IMR-90 (cell line): ENCODE measurements around the gene KRT4. TPM values are rescaled to one million over a fixed set of nuclear protein-coding genes. Genes with fewer than 3 reads are reported as not detected.

Experiments used
- ATAC-seq: fragments of 200-7000 bp; cut with Tn5 transposase; 2 replicates; pipeline ENCODE4 v1.9.1; 2020; ENCODE audit warnings: low read depth, mild to moderate bottlenecking, moderate library complexity
- BruUV-seq: library from RNA; stranded (reverse); fragments of 400-500 nt; replicated peaks from 2 replicates; lab custom pipeline; 2021; lab: Mats Ljungman, UMichigan
- CTCF ChIA-PET: fragments of 300-600 bp; formaldehyde crosslinking; extraction: SDS; loops from one replicate; lab custom pipeline; 2021; ENCODE audit warnings: antibody characterized with exemption; lab: Yijun Ruan, JAX
- POLR2A ChIA-PET: fragments of 300-600 bp; sonication (Branson Sonifier 250); formaldehyde crosslinking; loops from one replicate; lab custom pipeline; 2022; ENCODE audit warnings: antibody characterized with exemption; ENCODE audit not compliant: unreplicated experiment; lab: Charles Lee
- DNase-seq: peaks from one replicate; pipeline ENCODE4 v3.0.0; 2013
- H2AFZ ChIP-seq: replicated peaks from 2 replicates; pipeline ENCODE3; 2013; ENCODE audit warnings: low read length, mild to moderate bottlenecking; ENCODE audit not compliant: poor library complexity
- H2AK5ac ChIP-seq: 2 replicates; pipeline ENCODE4 v1.6.1; 2013; ENCODE audit warnings: low read depth, low read length, inconsistent platforms
- H2AK9ac ChIP-seq: replicated peaks from 2 replicates; pipeline ENCODE3; 2013; ENCODE audit warnings: mild to moderate bottlenecking, low read depth, low read length, moderate library complexity; ENCODE audit not compliant: poor library complexity
- H2BK120ac ChIP-seq: 2 replicates; pipeline ENCODE4 v1.6.1; 2013; ENCODE audit warnings: low read depth, low read length, inconsistent platforms
- H2BK15ac ChIP-seq: 3 replicates; pipeline ENCODE4 v1.6.1; 2013; ENCODE audit warnings: low read depth, low read length, inconsistent platforms
- H2BK20ac ChIP-seq: 2 replicates; pipeline ENCODE4 v1.6.1; 2013; ENCODE audit warnings: low read depth, mild to moderate bottlenecking, inconsistent platforms, low read length, moderate library complexity
- H2BK5ac ChIP-seq: 2 replicates; pipeline ENCODE4 v1.6.1; 2013; ENCODE audit warnings: mild to moderate bottlenecking, low read depth, low read length, inconsistent platforms; ENCODE audit not compliant: poor library complexity, severe bottlenecking
- H3K14ac ChIP-seq: replicated peaks from 2 replicates; pipeline ENCODE4 v1.6.1; 2013; ENCODE audit warnings: low read depth, low read length, inconsistent platforms
- H3K18ac ChIP-seq: 2 replicates; pipeline ENCODE4 v1.6.1; 2013; ENCODE audit warnings: low read depth, low read length, control low read depth
- H3K23ac ChIP-seq: 2 replicates; pipeline ENCODE4 v1.6.1; 2013; ENCODE audit warnings: low read depth, low read length, inconsistent platforms
- H3K27ac ChIP-seq: 2 replicates; pipeline ENCODE4 v1.5.1; 2013; ENCODE audit warnings: mild to moderate bottlenecking, control low read depth, low read length; ENCODE audit not compliant: insufficient read depth
- H3K27me3 ChIP-seq: 2 replicates; pipeline ENCODE4 v1.6.1; 2013; ENCODE audit warnings: low read length; ENCODE audit not compliant: control insufficient read depth, insufficient read depth
- H3K36me3 ChIP-seq: 2 replicates; pipeline ENCODE4 v1.6.1; 2013; ENCODE audit warnings: low read length, mixed read lengths; ENCODE audit not compliant: control insufficient read depth, insufficient read depth
- H3K4ac ChIP-seq: 2 replicates; pipeline ENCODE4 v1.6.1; 2013; ENCODE audit warnings: low read depth, low read length, inconsistent platforms
- H3K4me1 ChIP-seq: 2 replicates; pipeline ENCODE4 v1.6.1; 2013; ENCODE audit warnings: low read length, mixed read lengths; ENCODE audit not compliant: control insufficient read depth, insufficient read depth
- H3K4me2 ChIP-seq: 2 replicates; pipeline ENCODE4 v1.6.1; 2013; ENCODE audit warnings: low read depth, mild to moderate bottlenecking, control low read depth, low read length, moderate library complexity
- H3K4me3 ChIP-seq: 2 replicates; pipeline ENCODE4 v1.5.1; 2013; ENCODE audit warnings: low read depth, mild to moderate bottlenecking, control low read depth, low read length, moderate library complexity; ENCODE audit not compliant: insufficient read depth
- H3K56ac ChIP-seq: 2 replicates; pipeline ENCODE4 v1.6.1; 2013; ENCODE audit warnings: low read length, inconsistent platforms; ENCODE audit not compliant: insufficient read depth; ENCODE audit errors: extremely low read depth
- H3K79me1 ChIP-seq, 2 experiments: 2 replicates each; pipeline ENCODE4 v1.6.1; 2013; ENCODE audit warnings: low read length in 2 of 2, inconsistent platforms in 1 of 2, low read depth in 1 of 2
- H3K9ac ChIP-seq: 2 replicates; pipeline ENCODE4 v1.6.1; 2013; ENCODE audit warnings: low read depth, low read length, control low read depth
- H3K9me1 ChIP-seq: 2 replicates; pipeline ENCODE4 v1.6.1; 2013; ENCODE audit warnings: low read length, inconsistent platforms; ENCODE audit not compliant: insufficient read depth
- H3K9me3 ChIP-seq: 2 replicates; pipeline ENCODE4 v1.6.1; 2013; ENCODE audit warnings: low read length; ENCODE audit not compliant: control insufficient read depth, insufficient read depth
- H4K20me1 ChIP-seq: 2 replicates; pipeline ENCODE4 v1.6.1; 2013; ENCODE audit warnings: low read length, inconsistent platforms; ENCODE audit not compliant: insufficient read depth
- H4K5ac ChIP-seq: 2 replicates; pipeline ENCODE4 v1.6.1; 2013; ENCODE audit warnings: mild to moderate bottlenecking, low read depth, low read length, control low read depth
- H4K8ac ChIP-seq, 2 experiments: 2 replicates each; pipeline ENCODE4 v1.6.1; 2013; ENCODE audit warnings: low read depth in 2 of 2, low read length in 2 of 2, control low read depth in 1 of 2, inconsistent platforms in 1 of 2
- H4K91ac ChIP-seq: 2 replicates; pipeline ENCODE4 v1.6.1; 2013; ENCODE audit warnings: low read depth, low read length, inconsistent platforms; ENCODE audit not compliant: insufficient read depth
- BHLHE40 ChIP-seq: fragments of 150-350 bp; IDR thresholded peaks from 2 replicates; pipeline ENCODE4 v1.6.1; 2016; ENCODE audit warnings: mild to moderate bottlenecking, low read depth, low read length
- CEBPB ChIP-seq: IDR thresholded peaks from 2 replicates; pipeline ENCODE4 v1.6.1; 2012; ENCODE audit warnings: low read depth, low read length, improper control_type of control experiment
- FOS ChIP-seq: fragments of 150-350 bp; IDR thresholded peaks from 2 replicates; pipeline ENCODE4 v1.6.1; 2016; ENCODE audit warnings: low read depth, low read length
- MAZ ChIP-seq: IDR thresholded peaks from 2 replicates; pipeline ENCODE4 v1.6.1; 2012; ENCODE audit warnings: low read depth, mild to moderate bottlenecking, low read length, improper control_type of control experiment, moderate library complexity, borderline replicate concordance
- MXI1 ChIP-seq: IDR thresholded peaks from 2 replicates; pipeline ENCODE4 v1.6.1; 2012; ENCODE audit warnings: low read depth, mild to moderate bottlenecking, low read length, moderate library complexity, borderline replicate concordance
- NFE2L2 ChIP-seq: fragments of 150-350 bp; IDR thresholded peaks from 2 replicates; pipeline ENCODE4 v1.6.1; 2016; ENCODE audit warnings: low read depth, mild to moderate bottlenecking, low read length
- POLR2A ChIP-seq: IDR thresholded peaks from 2 replicates; pipeline ENCODE4 v1.6.1; 2012; ENCODE audit warnings: mild to moderate bottlenecking, low read depth, low read length
- RAD21 ChIP-seq: IDR thresholded peaks from 2 replicates; pipeline ENCODE4 v1.6.1; 2012; ENCODE audit warnings: low read length, improper control_type of control experiment
- RCOR1 ChIP-seq: IDR thresholded peaks from 2 replicates; pipeline ENCODE4 v1.6.1; 2012; ENCODE audit warnings: mild to moderate bottlenecking, low read length, improper control_type of control experiment; ENCODE audit not compliant: insufficient replicate concordance
- SMC3 ChIP-seq: fragments of 150-350 bp; IDR thresholded peaks from 2 replicates; pipeline ENCODE4 v1.6.1; 2016; ENCODE audit warnings: low read depth, mild to moderate bottlenecking, antibody characterized with exemption, low read length, moderate library complexity
- WGBS, 2 experiments: methylation state at CpG; one replicate each; pipeline versions ENCODE4 v1.1.5 to v1.1.7; 2013; ENCODE audit warnings: missing lambda C conversion rate in 2 of 2; ENCODE audit not compliant: insufficient read length in 1 of 2; ENCODE audit errors: extremely low coverage in 2 of 2; 5-methylcytosine and 5-hydroxymethylcytosine counted together
- dilution Hi-C: fragments of 300-500 bp; cut with HindIII; formaldehyde crosslinking; loops from one replicate; pipeline ENCODE4 v1.14.3; 2018; ENCODE audit warnings: low sequenced_read_pairs; ENCODE audit not compliant: unreplicated experiment
- in situ Hi-C: fragments of 300-500 bp; cut with MboI; formaldehyde crosslinking; loops from 3 replicates; pipeline ENCODE4 v1.14.3; 2019; ENCODE audit warnings: low sequenced_read_pairs, inconsistent platforms, mixed read lengths
- intact Hi-C: fragments of 100-400 bp; cut with micrococcal nuclease; formaldehyde crosslinking; loops from 2 replicates; pipeline ENCODE4 v1.10.0; 2022
- polyA plus RNA-seq, 3 experiments: library from polyadenylated mRNA; depleted of rRNA; stranded (reverse); fragments of >200 nt; gene quantifications; 2 replicates each; pipeline ENCODE4 v1.2.3, GENCODE V29; 2012; ENCODE audit warnings: low replicate concordance in 1 of 3
- total RNA-seq: library from RNA; depleted of rRNA; stranded (reverse); fragments of >200 nt; gene quantifications from 2 replicates; pipeline ENCODE4 v1.2.3, GENCODE V29; 2012
- TF ChIP-seq, protein P1 (sequence below): fragments of 150-350 bp; IDR thresholded peaks from 2 replicates; pipeline ENCODE4 v1.6.1; 2016; ENCODE audit warnings: low read depth, mild to moderate bottlenecking, low read length, moderate library complexity, borderline replicate concordance
- TF ChIP-seq, protein P2 (sequence below): conservative IDR thresholded peaks from 2 replicates; pipeline ENCODE4 v1.5.1; 2012; ENCODE audit warnings: mild to moderate bottlenecking, low read depth, low read length, improper control_type of control experiment

The KRT4 gene
- total and polyA plus RNA-seq, 2 of the 4 experiments (the other 2 are of a cell fraction), result under 0.01 to 0.07 TPM

DNA sequence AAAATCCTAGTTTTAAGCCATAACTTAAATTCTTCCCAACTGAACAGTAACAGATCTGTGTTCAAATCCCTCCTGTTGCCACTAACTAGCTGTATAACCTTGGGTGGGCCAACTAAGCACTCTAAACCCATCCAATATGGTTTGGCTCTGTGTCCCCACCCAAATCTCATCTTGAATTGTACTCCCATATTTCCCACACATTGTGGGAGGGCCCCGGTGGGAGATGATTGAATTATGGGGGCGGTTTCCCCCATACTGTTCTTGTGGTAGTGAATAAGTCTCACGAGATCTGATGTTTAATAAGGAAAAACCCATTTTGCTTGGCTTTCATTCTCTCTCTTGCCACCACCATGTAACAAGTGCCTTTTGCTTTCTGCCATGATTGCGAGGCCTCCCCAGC lies 1.2 kb upstream of the KRT4 start:
- H3K9me1 ChIP-seq, result no peaks in the 10 kb centered on the region
- ChIA-PET POLR2A (no interaction called here), CTCF (no interaction called here)
- H2AFZ ChIP-seq, result no peak overlapping the region
- no peak overlapping the region for H3K18ac ChIP-seq
- no peaks in the 10 kb centered on the region for H3K9me3 ChIP-seq
- no peak overlapping the region for H3K4me2 ChIP-seq
- H3K4ac ChIP-seq, result no peak overlapping the region
- intact Hi-C loops, result no loop called here
- no peak overlapping the region for H4K8ac ChIP-seq
- DNase-seq, result no peak
- H4K91ac ChIP-seq, result no peak overlapping the region
- no peak overlapping the region for H3K27ac ChIP-seq
- WGBS, 2 experiments, result 83% methylated on average over 1 of the region's 4 CpGs; no CpG with 5 or more reads in 1 of the 2 experiments
- H2BK120ac ChIP-seq, result no peak overlapping the region; the same call in 1 of the 2 replicates
- H3K56ac ChIP-seq, result no peak overlapping the region
- no peaks in the 10 kb centered on the region for H3K79me1 ChIP-seq
- in situ Hi-C loops, result no loop called here
- H3K27me3 ChIP-seq, result peaks cover 43% of the 10 kb centered on the region
- no peak overlapping the region for H2BK5ac ChIP-seq
- no TSS peak for BruUV-seq
- no peak overlapping the region for H2AK9ac ChIP-seq
- no peak overlapping the region for H2BK15ac ChIP-seq
- H3K4me1 ChIP-seq, result peaks cover 6% of the 10 kb centered on the region
- TF ChIP-seq CEBPB, result no peak
- TF ChIP-seq, protein P1, sequence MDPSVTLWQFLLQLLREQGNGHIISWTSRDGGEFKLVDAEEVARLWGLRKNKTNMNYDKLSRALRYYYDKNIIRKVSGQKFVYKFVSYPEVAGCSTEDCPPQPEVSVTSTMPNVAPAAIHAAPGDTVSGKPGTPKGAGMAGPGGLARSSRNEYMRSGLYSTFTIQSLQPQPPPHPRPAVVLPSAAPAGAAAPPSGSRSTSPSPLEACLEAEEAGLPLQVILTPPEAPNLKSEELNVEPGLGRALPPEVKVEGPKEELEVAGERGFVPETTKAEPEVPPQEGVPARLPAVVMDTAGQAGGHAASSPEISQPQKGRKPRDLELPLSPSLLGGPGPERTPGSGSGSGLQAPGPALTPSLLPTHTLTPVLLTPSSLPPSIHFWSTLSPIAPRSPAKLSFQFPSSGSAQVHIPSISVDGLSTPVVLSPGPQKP, result no peak
- TF ChIP-seq RCOR1, result no peak
- TF ChIP-seq FOS, result no peak
- TF ChIP-seq, protein P2, sequence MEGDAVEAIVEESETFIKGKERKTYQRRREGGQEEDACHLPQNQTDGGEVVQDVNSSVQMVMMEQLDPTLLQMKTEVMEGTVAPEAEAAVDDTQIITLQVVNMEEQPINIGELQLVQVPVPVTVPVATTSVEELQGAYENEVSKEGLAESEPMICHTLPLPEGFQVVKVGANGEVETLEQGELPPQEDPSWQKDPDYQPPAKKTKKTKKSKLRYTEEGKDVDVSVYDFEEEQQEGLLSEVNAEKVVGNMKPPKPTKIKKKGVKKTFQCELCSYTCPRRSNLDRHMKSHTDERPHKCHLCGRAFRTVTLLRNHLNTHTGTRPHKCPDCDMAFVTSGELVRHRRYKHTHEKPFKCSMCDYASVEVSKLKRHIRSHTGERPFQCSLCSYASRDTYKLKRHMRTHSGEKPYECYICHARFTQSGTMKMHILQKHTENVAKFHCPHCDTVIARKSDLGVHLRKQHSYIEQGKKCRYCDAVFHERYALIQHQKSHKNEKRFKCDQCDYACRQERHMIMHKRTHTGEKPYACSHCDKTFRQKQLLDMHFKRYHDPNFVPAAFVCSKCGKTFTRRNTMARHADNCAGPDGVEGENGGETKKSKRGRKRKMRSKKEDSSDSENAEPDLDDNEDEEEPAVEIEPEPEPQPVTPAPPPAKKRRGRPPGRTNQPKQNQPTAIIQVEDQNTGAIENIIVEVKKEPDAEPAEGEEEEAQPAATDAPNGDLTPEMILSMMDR, result no peak
- TF ChIP-seq SMC3, result no peak
- TF ChIP-seq BHLHE40, result no peak
- no peak for TF ChIP-seq MAZ
- TF ChIP-seq MXI1, result no peak
- TF ChIP-seq NFE2L2, result no peak
- no peak for TF ChIP-seq RAD21
- no peak for TF ChIP-seq POLR2A
- no peak for ATAC-seq
- H3K4me3 ChIP-seq, result no peak overlapping the region
- H4K5ac ChIP-seq, result no peak overlapping the region
- H3K14ac ChIP-seq, result no peak overlapping the region
- no peak overlapping the region for H3K23ac ChIP-seq
- H2BK20ac ChIP-seq, result no peak overlapping the region; the same call in 1 of the 2 replicates
- H2AK5ac ChIP-seq, result no peak overlapping the region
- H4K20me1 ChIP-seq, result no peaks in the 10 kb centered on the region; the same call in 1 of the 2 replicates
- H3K36me3 ChIP-seq, result no peaks in the 10 kb centered on the region
- H3K9ac ChIP-seq, result no peak overlapping the region
- dilution Hi-C loops, result no loop called here
